Measurements from ENCODE around the gene IQGAP2.

GRCh38 chr5:76415855-76416254 is 12.8 kb downstream of the IQGAP2 start:
- no peak for TF ChIP-seq ZNF274 (IDR thresholded peaks at IDR 0.05; ENCODE audit: low read depth, low read length)
- no peak for TF ChIP-seq YY1 (IDR thresholded peaks at IDR 0.05; ENCODE audit: insufficient read depth, insufficient read length)
